ENCODE measurements around the gene PCDH12.
A peak's percentile ranks its signal among the peaks of the same experiment; 100 is the strongest.
"Not testable (repeated sequence)": the region's sequence is repeated elsewhere in the genome, so short reads cannot be mapped to it uniquely, and the experiment has no call there.

Gene PCDH12

GRCh38 chr5:141935538-141935937, 22.5 kb downstream of the PCDH12 start:
- no peak for DNase-seq

- DNase-seq = no peak
Observed at GRCh38 chr5:141934099-141934844, 23.7 kb downstream of the PCDH12 start.

- no peak for DNase-seq
Observed at GRCh38 chr5:141933151-141933550, 24.9 kb downstream of the PCDH12 start.

GRCh38 chr5:141931694-141932093, 26.3 kb downstream of the PCDH12 start:
- no peak for DNase-seq

DNA sequence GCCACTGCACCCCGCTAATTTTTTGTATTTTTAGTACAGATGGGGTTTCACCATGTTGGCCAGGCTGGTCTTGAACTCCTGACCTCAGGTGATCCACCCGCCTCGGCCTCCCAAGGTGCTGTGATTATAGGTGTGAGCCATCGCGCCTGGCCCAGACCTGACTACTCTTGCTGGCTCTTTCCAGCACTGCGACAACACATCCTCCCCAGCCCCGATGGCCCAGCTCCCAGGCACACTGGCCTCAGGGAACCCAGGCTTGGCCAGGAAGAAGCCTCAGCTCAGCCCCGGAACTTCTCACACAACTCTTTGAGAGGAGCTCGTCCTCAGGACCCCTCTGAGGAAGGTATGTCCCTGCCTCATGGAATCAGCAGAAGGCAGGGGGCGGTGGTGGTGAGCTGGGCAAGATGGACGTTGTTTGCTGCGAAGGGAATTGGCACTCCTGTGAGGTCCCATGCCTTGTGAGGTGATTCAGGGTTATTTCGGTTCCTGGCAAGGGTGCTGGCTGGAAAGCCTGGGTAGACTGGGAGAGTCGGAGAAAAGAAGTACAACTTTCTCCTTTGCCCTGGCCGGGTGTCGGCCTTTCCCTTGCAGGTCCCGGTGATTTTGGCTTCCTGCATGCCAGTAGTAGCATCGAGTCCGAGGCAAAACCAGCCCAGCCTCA, 28.5 kb downstream of the PCDH12 start:
- DNase-seq = no peak

DNA sequence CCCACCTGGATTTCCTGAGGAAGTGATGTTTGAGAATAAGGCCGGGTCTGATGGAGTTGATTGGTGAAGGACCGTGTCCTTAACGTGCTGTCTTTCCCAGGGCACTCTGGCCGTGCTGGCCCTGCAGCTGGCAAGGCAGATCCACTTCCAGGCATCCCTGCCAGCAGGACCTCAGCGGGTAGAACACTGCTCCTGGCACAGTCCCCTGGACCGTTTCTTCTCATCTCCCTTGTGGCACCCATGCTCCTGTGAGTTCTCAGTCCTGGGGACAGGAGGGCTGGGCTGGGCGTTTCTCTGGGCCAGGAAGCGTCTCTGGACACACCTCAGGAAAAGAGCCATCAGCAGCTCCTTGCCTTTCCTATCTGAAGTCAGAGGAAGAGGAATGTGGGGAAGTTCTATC, 30.0 kb downstream of the PCDH12 start:
- no peak for DNase-seq

GRCh38 chr5:141926434-141926833, 31.6 kb downstream of the PCDH12 start:
- DNase-seq = no peak

DNA sequence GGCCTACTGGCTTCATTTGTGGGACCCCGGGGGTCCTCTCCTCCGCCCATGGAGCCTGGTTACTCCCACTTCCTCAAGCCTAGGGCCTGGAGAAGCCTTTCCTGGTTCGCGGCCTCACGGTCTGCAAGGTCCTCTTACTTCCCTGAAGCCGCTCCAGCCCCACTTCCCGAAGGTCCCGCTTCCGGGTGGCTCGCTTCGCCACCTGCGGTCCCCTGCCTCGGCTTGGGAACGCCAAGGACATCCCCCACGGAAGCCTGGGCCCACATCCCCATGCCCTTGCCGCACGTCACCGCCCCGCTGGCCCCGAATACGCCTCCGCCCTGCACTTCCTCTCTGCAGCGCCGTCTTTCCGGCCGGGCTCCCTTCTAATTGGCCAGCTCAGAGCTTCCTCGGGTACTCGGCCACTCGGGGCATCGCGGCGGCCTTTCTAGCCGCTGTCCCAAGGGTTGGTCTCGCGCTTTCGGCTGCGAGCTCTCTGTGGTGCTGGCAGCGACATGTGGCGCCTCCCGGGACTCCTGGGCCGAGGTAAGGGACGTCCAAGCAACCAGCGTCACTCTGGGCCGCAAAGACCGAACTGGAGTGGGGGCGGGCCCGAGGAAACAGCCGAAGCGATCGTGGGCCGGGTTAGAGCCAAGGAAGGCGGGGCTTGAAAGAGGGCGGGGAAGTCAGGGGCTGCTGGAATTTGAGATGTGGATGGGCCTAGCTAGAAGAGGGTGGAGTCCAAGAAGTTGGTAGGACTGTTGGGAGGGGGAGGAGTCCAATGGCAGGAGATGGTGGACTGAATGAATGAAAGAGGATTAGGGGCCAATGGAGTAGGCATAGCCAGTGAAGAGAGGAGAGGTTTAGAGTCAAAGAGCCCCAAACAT, 34.3 kb downstream of the PCDH12 start, which contains the start of gene DELE1:
Gene DELE1 (plus strand): TSS at position 424 of the 866 bp plus-strand sequence. CDS start 71 bp downstream, at position 495.
- DNase-seq = peak; percentile 92

DNA sequence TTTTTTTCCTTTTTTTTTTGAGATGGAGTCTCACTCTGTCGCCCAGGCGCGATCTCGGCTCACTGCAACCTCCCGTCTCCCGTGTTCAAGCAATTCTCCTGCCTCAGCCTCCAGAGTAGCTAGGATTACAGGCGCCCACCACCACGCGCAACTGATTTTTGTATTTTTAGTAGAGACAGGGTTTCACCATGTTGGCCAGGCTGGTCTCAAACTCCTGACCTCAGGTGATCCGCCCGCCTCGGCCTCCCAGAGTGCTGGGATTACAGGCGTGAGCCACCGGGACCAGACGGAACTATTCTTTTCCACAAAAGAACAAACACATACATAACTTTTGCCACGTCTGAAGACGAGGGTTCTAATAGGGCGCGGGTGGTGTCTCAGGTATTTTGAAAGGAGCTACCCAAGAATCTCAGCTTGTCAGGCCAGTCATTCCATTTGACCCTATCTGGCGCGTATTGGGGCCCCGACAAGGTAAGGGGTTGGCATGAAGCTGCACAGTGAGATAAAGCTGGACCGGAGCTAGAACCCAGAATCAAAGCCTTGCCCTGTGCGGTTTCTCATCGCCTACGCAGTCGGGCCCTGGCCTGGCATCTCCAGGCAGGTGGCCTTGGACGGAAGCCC, 35.1 kb downstream of the PCDH12 start:
- not testable (repeated sequence) for DNase-seq

GRCh38 chr5:141920771-141921170, 37.2 kb downstream of the PCDH12 start:
- DNase-seq = no peak

- DNase-seq = no peak
Observed at GRCh38 chr5:141919218-141920119, 38.5 kb downstream of the PCDH12 start.

DNA sequence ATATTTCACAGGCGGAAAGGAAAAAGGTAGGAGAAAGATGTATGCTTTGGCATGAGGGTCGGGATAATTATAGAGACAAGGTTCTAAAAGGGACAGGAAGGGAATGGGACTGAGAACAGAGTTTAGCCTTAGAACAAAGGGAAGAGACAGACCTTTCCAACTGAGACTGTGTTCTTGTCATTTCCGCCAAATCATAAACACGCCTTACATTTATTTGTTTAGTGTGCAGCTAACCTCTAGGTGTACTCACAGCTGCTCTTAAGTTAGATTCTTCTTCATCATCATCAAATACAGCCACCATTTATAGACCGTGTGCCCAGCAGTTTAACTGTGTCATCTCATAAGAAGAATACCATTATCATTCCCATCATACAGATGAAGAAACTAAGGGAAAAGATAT, 40.2 kb downstream of the PCDH12 start:
- DNase-seq = no peak

- no peak for DNase-seq
Observed at GRCh38 chr5:141916522-141916921, 41.5 kb downstream of the PCDH12 start.

- DNase-seq = no peak
Observed at GRCh38 chr5:141915881-141916336, 42.1 kb downstream of the PCDH12 start.

DNA sequence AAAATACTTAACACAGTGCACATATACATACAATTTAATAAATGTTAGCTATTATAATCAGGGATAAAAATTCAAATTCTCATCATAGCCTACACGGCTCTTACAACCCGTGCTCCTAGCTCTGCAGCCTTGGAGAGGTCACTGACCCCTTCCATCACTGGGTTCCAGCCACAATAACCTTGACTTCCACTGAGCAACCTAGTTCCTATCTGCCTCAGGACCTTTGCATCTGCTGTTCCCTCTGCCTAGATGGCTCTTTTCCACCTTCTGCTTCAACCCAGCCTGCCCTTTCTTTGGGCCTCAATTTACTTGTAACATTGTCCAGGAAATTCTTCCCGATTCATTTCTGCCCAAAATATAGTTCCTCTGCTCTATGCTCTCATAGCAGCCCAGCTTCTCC, 43.2 kb downstream of the PCDH12 start:
- no peak for DNase-seq

DNA sequence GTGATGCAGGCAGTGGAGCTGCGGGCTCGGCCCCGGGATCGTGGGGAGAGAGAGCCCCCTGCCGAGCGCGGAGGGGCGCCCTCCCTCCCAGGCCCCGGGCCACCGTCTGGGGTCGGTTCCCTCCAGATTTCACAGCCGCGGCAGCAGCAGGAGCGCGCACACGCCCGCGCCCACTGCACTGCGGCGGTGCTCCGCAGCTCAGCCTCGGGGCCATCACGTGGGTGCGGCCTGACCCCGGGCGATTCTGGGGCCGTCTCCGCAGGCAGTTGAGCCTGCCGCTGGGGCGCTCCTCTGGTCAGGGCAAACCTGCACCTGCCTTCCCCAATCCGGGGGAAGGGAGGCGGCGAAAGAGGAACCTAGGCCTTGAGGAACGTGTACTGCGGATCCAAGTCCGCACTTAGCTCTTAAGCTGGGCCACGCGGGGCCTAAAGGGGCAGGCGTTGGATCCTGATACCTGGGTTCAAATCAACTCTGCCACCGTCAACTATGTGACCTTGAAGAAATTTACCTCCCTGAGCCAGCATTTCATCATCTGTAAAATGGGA, 43.7 kb downstream of the PCDH12 start:
- DNase-seq = peak; percentile 24

DNA sequence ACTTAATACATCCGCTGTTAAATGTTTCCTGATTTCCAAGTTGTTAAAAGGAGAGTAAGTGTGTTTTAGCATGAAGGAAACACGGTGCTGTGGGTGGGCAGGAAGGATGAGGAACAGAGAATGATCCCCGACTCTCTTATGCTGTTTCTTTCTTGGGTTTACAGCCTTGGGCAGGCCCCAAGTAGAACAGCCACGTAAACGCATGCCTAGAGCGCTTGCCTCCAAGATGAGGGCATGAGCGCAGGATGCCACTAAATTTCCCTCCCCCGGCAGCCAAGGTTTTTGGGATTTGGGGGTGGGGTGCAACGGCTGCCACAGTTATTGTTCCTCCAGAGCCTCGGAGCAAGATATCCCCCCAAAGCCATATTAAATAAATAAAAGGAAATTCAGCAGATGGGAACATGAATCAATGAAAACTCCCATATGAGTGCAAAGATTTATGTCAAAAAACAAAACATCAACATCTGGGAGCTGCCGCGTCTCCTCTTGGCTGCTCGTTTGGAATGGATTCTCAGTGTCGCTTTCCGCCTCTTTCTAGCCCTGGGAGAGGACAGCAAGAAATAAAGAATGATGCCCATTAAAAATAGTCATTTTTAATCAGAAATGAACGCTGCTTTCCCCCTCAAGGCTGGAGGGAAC, 44.3 kb downstream of the PCDH12 start:
- DNase-seq = no peak

DNA sequence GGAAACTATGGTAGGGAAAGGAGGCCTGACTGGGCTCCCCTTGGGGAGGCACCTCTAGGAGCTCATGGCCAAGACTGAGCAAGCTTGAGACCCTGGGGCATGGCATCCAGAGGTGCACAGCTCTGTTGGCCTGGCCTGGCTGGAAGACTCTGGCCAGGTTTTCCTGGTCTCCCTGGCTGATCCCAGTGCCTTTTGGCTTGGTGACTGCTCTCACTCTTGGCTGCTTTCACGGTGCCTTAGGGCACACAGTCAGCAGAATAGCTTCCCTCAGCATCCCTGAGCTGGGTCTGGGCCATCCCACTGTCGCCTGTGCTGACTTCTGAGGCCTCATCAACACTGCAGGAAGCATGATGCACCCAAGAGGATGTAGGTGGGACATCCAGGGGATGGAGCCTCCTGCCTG, 47.7 kb downstream of the PCDH12 start:
- no peak for DNase-seq

GRCh38 chr5:141909212-141909611, 48.8 kb downstream of the PCDH12 start:
- no peak for DNase-seq

GRCh38 chr5:141908796-141909195, 49.2 kb downstream of the PCDH12 start:
- DNase-seq = no peak

DNA sequence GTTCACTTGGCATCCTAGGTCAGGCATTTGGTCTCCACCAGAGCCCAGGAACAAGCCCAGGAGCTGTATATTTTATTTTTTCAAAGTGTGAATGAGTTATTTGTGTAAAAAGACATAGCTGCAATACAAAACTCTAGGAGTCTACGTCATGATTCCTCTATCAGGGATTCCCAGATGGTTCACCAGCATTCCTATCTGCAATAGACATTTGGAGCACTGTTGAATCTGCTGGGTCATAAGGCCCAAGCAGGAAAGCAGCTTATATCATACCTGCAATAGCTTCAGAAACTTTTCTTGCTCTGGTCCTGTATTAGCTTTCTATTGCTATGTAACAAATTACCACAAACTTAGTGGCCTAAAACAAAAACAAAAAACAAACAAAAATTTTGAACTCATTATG, 51.0 kb downstream of the PCDH12 start:
- DNase-seq = no peak
